Peyer's patch (tissue), 4 donors: ENCODE data around the gene ZMIZ2.

Source experiments
- CTCF ChIP-seq, 6 experiments: fragments of 450-650 bp in 4 of 6; fragments of 200-600 bp in 2 of 6; sonication (generic) in 1 of 6; IDR thresholded peaks; one replicate each; pipeline ENCODE4 v1.5.1; 2017 to 2019; ENCODE audit warnings: antibody characterized with exemption in 6 of 6, mild to moderate bottlenecking in 3 of 6, moderate library complexity in 1 of 6
- POLR2A ChIP-seq, 2 donors: fragments of 450-650 bp; IDR thresholded peaks; one replicate each; pipeline ENCODE4 v1.5.1; 2017; ENCODE audit warnings: antibody characterized with exemption in 2 of 2, mild to moderate bottlenecking in 2 of 2, moderate library complexity in 2 of 2

- TF ChIP-seq CTCF (IDR thresholded peaks at IDR 0.05) (no peak), POLR2A (IDR thresholded peaks at IDR 0.05) (no peak)
Observed at GRCh38 chr7:44733708-44734481, 14.8 kb upstream of the ZMIZ2 start.
